ENCODE results near the gene CACNA1C. TPM values are rescaled to one million over a fixed set of nuclear protein-coding genes. Genes with fewer than 3 reads are reported as not detected.
A peak's percentile ranks its signal among the peaks of the same experiment; 100 is the strongest.

The CACNA1C gene
- total and polyA plus RNA-seq, 5 donors: 34.6 to 163 (median 123) TPM

DNA sequence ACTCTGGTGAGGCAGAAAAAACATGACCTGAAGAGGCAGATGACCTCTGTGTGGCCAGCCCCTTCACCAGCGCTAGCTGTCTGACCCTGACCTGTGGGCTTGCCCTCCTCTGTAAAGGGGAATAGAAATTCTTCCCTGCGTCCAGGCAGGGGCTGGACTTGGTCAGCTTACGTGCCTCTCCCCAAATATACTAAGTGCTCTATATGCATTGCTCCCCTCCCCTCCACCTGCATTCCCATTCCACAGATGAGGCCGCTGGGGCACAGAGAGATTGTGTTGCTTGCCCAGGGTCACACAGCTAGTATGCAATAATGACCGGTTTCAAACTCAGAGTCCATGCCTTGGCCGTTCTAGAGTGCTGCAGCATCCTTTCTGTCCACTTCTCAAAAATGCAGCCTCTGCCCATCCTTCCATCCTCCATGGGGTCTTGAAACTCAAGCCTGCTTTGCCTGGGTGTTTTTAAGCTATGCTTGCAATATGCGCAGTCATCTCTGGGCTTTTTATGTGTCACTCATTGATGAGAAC lies 303.9 kb downstream of the CACNA1C start:
- no peak for ATAC-seq
- intact Hi-C loops (cut with DNase I): no loop called here
- no peak overlapping the region for H3K4me3 ChIP-seq (ENCODE audit: low read length)
- H3K9me3 ChIP-seq (ENCODE audit: control insufficient read depth, low read length): no peaks in the 10 kb centered on the region
- H3K27ac ChIP-seq (ENCODE audit: low read length): no peak overlapping the region
- 88% methylated on average over 7 of the region's 7 CpGs for WGBS
- no peak for DNase-seq
- H3K27me3 ChIP-seq (ENCODE audit: control insufficient read depth, insufficient read depth): no peaks in the 10 kb centered on the region
- H3K4me1 ChIP-seq (ENCODE audit: control insufficient read depth, insufficient read depth, low read length): peaks cover 11% of the 10 kb centered on the region

DNA sequence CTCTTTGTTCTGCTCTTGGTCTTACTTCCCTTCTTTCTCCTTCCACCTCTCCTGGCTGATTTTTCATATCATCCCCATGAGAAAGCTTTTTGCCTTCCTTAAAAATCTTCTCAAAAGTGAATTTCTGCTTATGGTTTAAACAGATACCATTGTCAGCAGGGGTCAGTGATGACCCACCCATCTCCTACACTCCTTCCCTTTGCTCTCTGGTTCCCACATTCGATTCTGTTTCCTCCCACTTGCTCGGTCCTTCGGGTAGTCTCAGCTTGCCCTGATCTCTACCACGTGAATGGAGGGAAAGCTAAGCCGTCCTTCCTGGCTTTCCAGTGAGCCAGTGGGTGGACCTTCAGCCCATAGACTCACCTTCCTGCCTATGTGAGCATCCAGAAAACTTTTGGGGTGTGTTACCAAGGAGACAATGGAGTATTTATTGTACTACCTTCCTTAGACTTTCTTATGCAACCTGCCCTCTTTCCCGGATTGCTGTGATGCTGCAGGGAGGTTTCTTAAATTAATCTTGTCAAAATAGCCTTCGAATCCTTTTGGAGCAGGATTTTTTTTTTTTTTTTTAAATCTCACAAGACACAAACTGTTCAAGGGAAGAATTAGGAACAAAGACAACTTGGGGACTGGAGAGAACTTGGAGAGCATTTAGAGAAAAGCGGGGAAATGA lies 306.3 kb downstream of the CACNA1C start:
- no peak overlapping the region for H3K4me3 ChIP-seq (ENCODE audit: low read length)
- no peaks in the 10 kb centered on the region for H3K27me3 ChIP-seq (ENCODE audit: control insufficient read depth, insufficient read depth)
- WGBS: 52% methylated on average over 8 of the region's 8 CpGs
- DNase-seq (no peak), ATAC-seq (peak in 1 of 2 donors; percentile 29)
- intact Hi-C loops (cut with DNase I): no loop called here
- H3K27ac ChIP-seq (ENCODE audit: low read length): no peak overlapping the region
- peaks cover 15% of the 10 kb centered on the region for H3K4me1 ChIP-seq (ENCODE audit: control insufficient read depth, insufficient read depth, low read length)
- no peaks in the 10 kb centered on the region for H3K9me3 ChIP-seq (ENCODE audit: control insufficient read depth, low read length)

- Histone ChIP-seq H3K4me1 (ENCODE audit: control insufficient read depth, insufficient read depth, low read length) (peaks cover 12% of the 10 kb centered on the region), H3K27me3 (ENCODE audit: control insufficient read depth, insufficient read depth) (no peaks in the 10 kb centered on the region), H3K4me3 (ENCODE audit: low read length) (no peak overlapping the region), H3K27ac (ENCODE audit: low read length) (no peak overlapping the region), H3K9me3 (ENCODE audit: control insufficient read depth, low read length) (no peaks in the 10 kb centered on the region)
- intact Hi-C loops (cut with DNase I): no loop called here
- DNase-seq (no peak), ATAC-seq (no peak)
- WGBS: 61% methylated on average over 15 of the region's 15 CpGs
Observed at GRCh38 chr12:2359725-2360629, 307.2 kb downstream of the CACNA1C start.

GRCh38 chr12:2360630-2361170 lies 307.9 kb downstream of the CACNA1C start:
- no peak overlapping the region for H3K4me3 ChIP-seq (ENCODE audit: low read length)
- H3K4me1 ChIP-seq (ENCODE audit: control insufficient read depth, insufficient read depth, low read length): peaks cover 12% of the 10 kb centered on the region
- H3K9me3 ChIP-seq (ENCODE audit: control insufficient read depth, low read length): no peaks in the 10 kb centered on the region
- no peak for DNase-seq
- WGBS: 88% methylated on average over 11 of the region's 11 CpGs
- intact Hi-C loops (cut with DNase I): no loop called here
- no peak for ATAC-seq
- H3K27ac ChIP-seq (ENCODE audit: low read length): no peak overlapping the region
- H3K27me3 ChIP-seq (ENCODE audit: control insufficient read depth, insufficient read depth): no peaks in the 10 kb centered on the region

- ATAC-seq (no peak), DNase-seq (no peak)
- Histone ChIP-seq H3K27me3 (ENCODE audit: control insufficient read depth, insufficient read depth) (no peaks in the 10 kb centered on the region), H3K9me3 (ENCODE audit: control insufficient read depth, low read length) (no peaks in the 10 kb centered on the region), H3K4me1 (ENCODE audit: control insufficient read depth, insufficient read depth, low read length) (peaks cover 7% of the 10 kb centered on the region), H3K4me3 (ENCODE audit: low read length) (no peak overlapping the region), H3K27ac (ENCODE audit: low read length) (no peak overlapping the region)
- intact Hi-C loops (cut with DNase I): no loop called here
- 88% methylated on average over 11 of the region's 11 CpGs for WGBS
Observed at GRCh38 chr12:2363836-2364609, 311.2 kb downstream of the CACNA1C start.

DNA sequence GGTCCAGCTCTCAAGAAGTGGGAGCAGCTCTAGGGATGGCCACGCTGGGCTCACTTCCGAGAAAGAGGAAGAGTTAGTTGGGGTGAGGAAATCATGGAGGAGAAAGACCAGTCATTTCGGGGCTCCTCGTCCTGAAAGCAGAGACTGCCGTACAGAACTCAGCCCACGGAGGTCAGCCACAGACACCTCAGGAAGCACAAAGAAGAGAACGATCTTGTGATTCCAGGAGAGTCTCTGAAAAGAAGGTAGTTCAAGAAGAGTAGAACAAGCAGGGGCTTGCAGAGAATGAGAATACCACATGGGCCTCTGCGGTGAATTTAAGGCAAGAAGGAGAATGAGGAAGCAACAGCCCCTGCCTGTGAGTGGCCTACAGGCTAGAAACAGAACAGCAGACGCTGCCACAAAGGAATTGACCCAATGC lies 311.9 kb downstream of the CACNA1C start:
- no peak overlapping the region for H3K27ac ChIP-seq (ENCODE audit: low read length)
- H3K9me3 ChIP-seq (ENCODE audit: control insufficient read depth, low read length): no peaks in the 10 kb centered on the region
- peaks cover 4% of the 10 kb centered on the region for H3K4me1 ChIP-seq (ENCODE audit: control insufficient read depth, insufficient read depth, low read length)
- intact Hi-C loops (cut with DNase I): no loop called here
- DNase-seq (no peak), ATAC-seq (no peak)
- no peaks in the 10 kb centered on the region for H3K27me3 ChIP-seq (ENCODE audit: control insufficient read depth, insufficient read depth)
- no peak overlapping the region for H3K4me3 ChIP-seq (ENCODE audit: low read length)
- WGBS: 86% methylated on average over 9 of the region's 9 CpGs

DNA sequence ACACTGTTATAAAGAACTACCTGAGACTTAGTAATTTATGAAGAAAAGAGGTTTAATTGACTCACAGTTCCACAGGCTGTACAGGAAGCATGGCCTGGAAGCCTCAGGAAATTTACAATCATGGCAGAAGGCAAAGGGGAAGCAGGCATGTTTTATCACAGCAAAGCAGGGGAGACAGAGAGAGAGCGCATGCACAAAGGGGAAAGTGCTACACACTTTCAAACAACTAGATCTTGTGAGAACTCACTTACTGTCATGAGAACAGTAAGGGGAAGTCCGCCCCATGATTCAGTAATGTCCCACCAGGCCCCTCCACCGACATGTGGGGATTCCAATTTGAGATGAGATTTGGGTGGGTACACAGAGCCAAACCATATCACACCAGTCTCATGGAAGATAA lies 313.9 kb downstream of the CACNA1C start:
- intact Hi-C loops (cut with DNase I): no loop called here
- ATAC-seq (no peak), DNase-seq (no peak)
- Histone ChIP-seq H3K4me3 (ENCODE audit: low read length) (no peak overlapping the region), H3K27me3 (ENCODE audit: control insufficient read depth, insufficient read depth) (no peaks in the 10 kb centered on the region), H3K9me3 (ENCODE audit: control insufficient read depth, low read length) (no peaks in the 10 kb centered on the region), H3K4me1 (ENCODE audit: control insufficient read depth, insufficient read depth, low read length) (peaks cover 3% of the 10 kb centered on the region), H3K27ac (ENCODE audit: low read length) (no peak overlapping the region)
- 80% methylated on average over 3 of the region's 3 CpGs for WGBS

- no peak overlapping the region for H3K4me3 ChIP-seq (ENCODE audit: low read length)
- no peak for DNase-seq
- H3K27me3 ChIP-seq (ENCODE audit: control insufficient read depth, insufficient read depth): no peaks in the 10 kb centered on the region
- no peak overlapping the region for H3K27ac ChIP-seq (ENCODE audit: low read length)
- peaks cover 9% of the 10 kb centered on the region for H3K4me1 ChIP-seq (ENCODE audit: control insufficient read depth, insufficient read depth, low read length)
- intact Hi-C loops (cut with DNase I): no loop called here
- no peak for ATAC-seq
- no peaks in the 10 kb centered on the region for H3K9me3 ChIP-seq (ENCODE audit: control insufficient read depth, low read length)
- WGBS: 85% methylated on average over 6 of the region's 6 CpGs
Observed at GRCh38 chr12:2372178-2372577, 319.4 kb downstream of the CACNA1C start.

- peak; percentile 75 to 83 for ATAC-seq
- no peaks in the 10 kb centered on the region for H3K27me3 ChIP-seq (ENCODE audit: control insufficient read depth, insufficient read depth)
- DNase-seq: peak in 2 of 3 donors; percentile 72 to 73
- H3K4me3 ChIP-seq (ENCODE audit: low read length): no peak overlapping the region
- no peaks in the 10 kb centered on the region for H3K9me3 ChIP-seq (ENCODE audit: control insufficient read depth, low read length)
- WGBS: 62% methylated on average over 12 of the region's 12 CpGs
- H3K27ac ChIP-seq (ENCODE audit: low read length): no peak overlapping the region
- intact Hi-C loops (cut with DNase I): no loop called here
- peaks cover 9% of the 10 kb centered on the region for H3K4me1 ChIP-seq (ENCODE audit: control insufficient read depth, insufficient read depth, low read length)
Observed at GRCh38 chr12:2372735-2373134, 319.9 kb downstream of the CACNA1C start.

DNA sequence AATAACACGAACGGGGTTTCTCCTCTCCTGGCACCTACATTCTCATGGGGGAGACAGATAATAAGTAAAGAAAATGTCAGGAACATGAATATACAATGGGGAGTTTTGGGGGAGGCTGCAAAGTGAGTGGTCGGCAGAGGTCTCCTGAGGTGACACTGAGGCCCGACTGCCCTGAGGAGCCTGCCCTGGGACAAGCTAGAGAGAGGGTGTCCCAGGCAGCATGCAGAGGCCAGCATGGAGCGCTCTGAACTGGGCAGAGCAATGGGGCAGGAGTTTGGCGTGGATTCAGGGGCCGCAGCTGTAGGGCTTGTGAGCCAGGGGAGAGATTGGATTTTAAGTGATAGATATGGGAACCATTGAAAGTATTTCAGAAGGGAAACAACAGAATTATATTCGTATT lies 320.5 kb downstream of the CACNA1C start:
- H3K4me3 ChIP-seq (ENCODE audit: low read length): no peak overlapping the region
- H3K27me3 ChIP-seq (ENCODE audit: control insufficient read depth, insufficient read depth): no peaks in the 10 kb centered on the region
- WGBS: 73% methylated on average over 8 of the region's 8 CpGs
- no peak overlapping the region for H3K27ac ChIP-seq (ENCODE audit: low read length)
- peaks cover 9% of the 10 kb centered on the region for H3K4me1 ChIP-seq (ENCODE audit: control insufficient read depth, insufficient read depth, low read length)
- H3K9me3 ChIP-seq (ENCODE audit: control insufficient read depth, low read length): no peaks in the 10 kb centered on the region
- peak in 1 of 2 donors; percentile 27 for ATAC-seq
- DNase-seq: no peak
- intact Hi-C loops (cut with DNase I): no loop called here
